ENCODE data around the gene NKIRAS2.
A peak's percentile ranks its signal among the peaks of the same experiment; 100 is the strongest.

Gene NKIRAS2

DNA sequence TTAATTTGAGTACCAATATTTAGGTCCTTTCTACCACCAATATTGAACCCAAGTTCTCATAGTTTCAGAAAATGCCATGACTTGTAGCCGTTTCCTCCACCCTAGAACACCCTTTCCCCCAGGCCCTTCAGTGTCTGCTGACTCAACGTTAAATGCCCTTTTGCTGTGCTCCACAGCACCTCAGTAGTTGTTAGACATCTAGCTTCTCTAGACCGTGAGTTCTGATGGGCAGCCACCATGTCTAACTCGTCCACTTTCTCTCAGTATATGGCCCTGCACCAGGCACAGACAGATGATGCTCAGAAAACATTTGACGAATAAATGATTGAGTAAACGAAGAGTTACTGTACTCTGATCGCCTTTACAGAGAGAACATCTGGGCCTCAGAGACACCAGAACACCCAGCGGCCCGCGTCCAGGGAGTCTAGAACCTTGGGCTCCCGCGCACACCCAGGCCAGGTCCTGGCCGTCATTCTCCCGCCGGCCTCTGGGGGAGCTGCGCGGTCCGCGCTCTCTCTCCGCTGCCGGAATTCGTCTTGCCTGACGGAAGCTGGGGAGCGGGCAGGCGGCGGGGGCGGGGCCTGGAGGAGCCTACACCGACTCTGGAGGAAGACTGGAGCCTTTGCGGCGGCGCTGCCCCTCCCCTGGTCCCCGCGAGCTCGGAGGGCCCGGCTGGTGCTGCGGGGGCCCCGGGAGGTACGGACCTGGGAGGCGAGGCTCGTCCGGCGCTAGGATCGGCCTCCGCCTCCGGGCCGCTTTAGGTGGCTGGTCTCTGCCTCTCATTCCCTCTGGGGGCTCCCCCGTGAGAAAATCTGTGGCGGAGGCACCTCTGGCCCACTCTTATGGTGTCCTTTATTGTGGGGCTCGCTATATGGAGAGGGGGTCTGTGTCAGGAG lies at the start of gene NKIRAS2:
Gene NKIRAS2 (plus strand): TSS at position 582 of the 896 bp plus-strand sequence. CDS start 1,488 bp downstream, outside the sequence.
- DNase-seq (ENCODE audit: low spot score) = peak; percentile 96
- TF ChIP-seq, protein P1, sequence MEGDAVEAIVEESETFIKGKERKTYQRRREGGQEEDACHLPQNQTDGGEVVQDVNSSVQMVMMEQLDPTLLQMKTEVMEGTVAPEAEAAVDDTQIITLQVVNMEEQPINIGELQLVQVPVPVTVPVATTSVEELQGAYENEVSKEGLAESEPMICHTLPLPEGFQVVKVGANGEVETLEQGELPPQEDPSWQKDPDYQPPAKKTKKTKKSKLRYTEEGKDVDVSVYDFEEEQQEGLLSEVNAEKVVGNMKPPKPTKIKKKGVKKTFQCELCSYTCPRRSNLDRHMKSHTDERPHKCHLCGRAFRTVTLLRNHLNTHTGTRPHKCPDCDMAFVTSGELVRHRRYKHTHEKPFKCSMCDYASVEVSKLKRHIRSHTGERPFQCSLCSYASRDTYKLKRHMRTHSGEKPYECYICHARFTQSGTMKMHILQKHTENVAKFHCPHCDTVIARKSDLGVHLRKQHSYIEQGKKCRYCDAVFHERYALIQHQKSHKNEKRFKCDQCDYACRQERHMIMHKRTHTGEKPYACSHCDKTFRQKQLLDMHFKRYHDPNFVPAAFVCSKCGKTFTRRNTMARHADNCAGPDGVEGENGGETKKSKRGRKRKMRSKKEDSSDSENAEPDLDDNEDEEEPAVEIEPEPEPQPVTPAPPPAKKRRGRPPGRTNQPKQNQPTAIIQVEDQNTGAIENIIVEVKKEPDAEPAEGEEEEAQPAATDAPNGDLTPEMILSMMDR (IDR thresholded peaks at IDR 0.05; ENCODE audit: borderline replicate concordance, control extremely low read depth, extremely low read depth, insufficient read depth, missing control alignments) = peak; percentile 95
- in situ Hi-C loops (cut with MboI; ENCODE audit: low sequenced_read_pairs, unreplicated experiment) = loop anchor here (10.0 kb wide), 1 partner anchor 85 kb away; no protein-coding TSS in a partner anchor

DNA sequence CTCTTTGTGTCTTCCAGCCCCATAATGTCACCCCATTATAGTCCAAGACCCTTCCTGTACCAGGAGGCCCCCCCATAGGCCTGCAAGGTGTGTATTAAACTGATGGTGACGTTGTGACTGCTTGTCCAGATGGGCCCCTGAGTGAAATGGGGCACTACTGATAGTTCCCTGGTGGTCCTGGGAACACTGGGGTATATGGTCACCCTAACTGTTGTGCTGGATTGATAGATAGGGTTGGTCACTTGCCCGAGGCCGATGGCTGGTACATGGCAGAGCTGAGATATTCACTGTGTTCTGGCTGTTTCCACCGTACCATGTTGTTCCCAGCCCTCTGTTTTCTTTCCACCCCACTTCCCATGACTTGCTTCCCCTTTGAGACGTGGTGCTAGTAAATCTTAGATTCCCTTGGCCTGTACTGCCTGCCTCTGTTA lies 49.0 kb upstream of the NKIRAS2 start:
- no peak for DNase-seq (ENCODE audit: low spot score)
- TF ChIP-seq, protein P1 (IDR thresholded peaks at IDR 0.05; ENCODE audit: borderline replicate concordance, control extremely low read depth, extremely low read depth, insufficient read depth, missing control alignments) = no peak
- in situ Hi-C loops (cut with MboI; ENCODE audit: low sequenced_read_pairs, unreplicated experiment) = no loop called here

GRCh38 chr17:41971721-41972523 lies 48.0 kb upstream of the NKIRAS2 start:
- in situ Hi-C loops (cut with MboI; ENCODE audit: low sequenced_read_pairs, unreplicated experiment) = no loop called here
- DNase-seq (ENCODE audit: low spot score) = no peak
- TF ChIP-seq, protein P1 (IDR thresholded peaks at IDR 0.05; ENCODE audit: borderline replicate concordance, control extremely low read depth, extremely low read depth, insufficient read depth, missing control alignments) = no peak

DNA sequence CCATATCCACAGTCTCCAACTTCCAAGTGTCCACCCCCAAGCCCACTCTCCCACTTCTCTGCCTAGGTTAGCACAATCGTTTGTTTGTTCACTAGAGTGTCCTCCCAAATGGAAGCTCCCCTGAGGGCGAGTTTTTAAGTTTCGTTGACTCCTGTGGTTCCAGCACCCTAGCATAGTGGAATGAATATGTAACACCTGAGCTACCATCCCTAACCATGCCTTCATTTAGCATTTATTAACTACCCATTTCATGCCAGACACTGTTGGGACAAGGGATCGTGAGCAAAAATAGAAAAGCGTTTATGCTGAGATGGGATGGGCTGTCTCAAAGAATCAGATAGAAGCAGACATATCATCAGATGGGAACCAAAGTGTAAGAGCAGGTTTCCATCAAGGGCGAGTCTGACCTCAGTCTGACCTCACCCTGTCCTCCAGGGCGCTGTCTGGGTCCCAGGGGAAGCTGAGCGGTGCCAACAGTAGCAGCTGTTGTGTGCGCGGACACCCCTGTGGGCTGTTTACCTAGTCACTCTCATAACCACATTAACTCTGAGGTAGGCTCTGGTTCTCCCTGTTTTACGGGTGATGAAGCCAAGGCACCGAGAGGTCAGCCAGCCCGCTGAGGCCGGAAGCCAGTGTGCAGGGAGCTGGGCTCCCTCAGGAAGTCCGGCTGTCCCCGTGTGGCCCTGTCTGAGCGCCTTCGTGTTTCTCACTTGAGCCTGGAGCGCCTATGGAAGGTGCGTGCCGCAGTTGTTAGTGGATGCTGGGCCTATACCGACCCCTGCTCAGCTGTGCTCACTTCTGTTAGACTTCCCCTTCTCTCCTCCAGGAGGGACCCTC lies 47.1 kb upstream of the NKIRAS2 start:
- DNase-seq (ENCODE audit: low spot score) = no peak
- in situ Hi-C loops (cut with MboI; ENCODE audit: low sequenced_read_pairs, unreplicated experiment) = no loop called here

DNA sequence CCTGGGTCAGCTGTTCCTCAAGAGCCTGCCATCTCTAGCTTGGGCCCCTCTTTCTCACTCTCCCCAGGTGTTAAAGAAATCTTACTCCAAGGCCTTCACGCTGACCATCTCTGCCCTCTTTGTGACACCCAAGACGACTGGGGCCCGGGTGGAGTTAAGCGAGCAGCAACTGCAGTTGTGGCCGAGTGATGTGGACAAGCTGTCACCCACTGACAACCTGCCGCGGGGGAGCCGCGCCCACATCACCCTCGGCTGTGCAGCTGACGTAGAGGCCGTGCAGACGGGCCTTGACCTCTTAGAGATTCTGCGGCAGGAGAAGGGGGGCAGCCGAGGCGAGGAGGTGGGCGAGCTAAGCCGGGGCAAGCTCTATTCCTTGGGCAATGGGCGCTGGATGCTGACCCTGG lies 46.5 kb upstream of the NKIRAS2 start:
- DNase-seq (ENCODE audit: low spot score) = no peak
- TF ChIP-seq, protein P1 (IDR thresholded peaks at IDR 0.05; ENCODE audit: borderline replicate concordance, control extremely low read depth, extremely low read depth, insufficient read depth, missing control alignments) = no peak
- in situ Hi-C loops (cut with MboI; ENCODE audit: low sequenced_read_pairs, unreplicated experiment) = no loop called here

More for the DNA sequence above, 47.1 kb upstream of the NKIRAS2 start:
- TF ChIP-seq, protein P1 (IDR thresholded peaks at IDR 0.05; ENCODE audit: borderline replicate concordance, control extremely low read depth, extremely low read depth, insufficient read depth, missing control alignments) = no peak

DNA sequence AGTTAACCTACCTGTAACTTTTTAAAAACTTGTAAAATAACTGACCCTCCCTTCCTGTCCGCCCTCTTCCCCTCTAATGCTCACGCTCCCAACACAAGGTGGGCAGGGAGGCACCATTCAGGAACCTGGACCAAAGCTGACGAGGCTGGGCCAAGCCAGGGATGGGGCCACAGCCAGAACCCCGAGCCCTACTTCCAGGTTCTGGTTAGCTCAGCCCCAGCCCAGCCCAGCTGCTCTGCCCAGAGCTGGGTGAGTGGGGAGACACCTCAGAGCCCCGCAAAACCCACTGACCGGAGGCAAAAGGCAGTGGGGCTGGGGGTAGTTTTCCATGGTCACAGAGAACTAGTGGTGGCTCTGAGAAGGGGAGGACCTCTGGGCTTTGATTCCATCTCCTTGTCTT lies 45.9 kb upstream of the NKIRAS2 start:
- DNase-seq (ENCODE audit: low spot score) = no peak
- TF ChIP-seq, protein P1 (IDR thresholded peaks at IDR 0.05; ENCODE audit: borderline replicate concordance, control extremely low read depth, extremely low read depth, insufficient read depth, missing control alignments) = no peak
- in situ Hi-C loops (cut with MboI; ENCODE audit: low sequenced_read_pairs, unreplicated experiment) = no loop called here

All from GM13976 (cell line).